WTC11 (cell line): ENCODE data around the gene TTC7B. TPM values are rescaled to one million over a fixed set of nuclear protein-coding genes. Genes with fewer than 3 reads are reported as not detected.

Experiments
- ATAC-seq: fragments of 200-7000 bp; cut with Tn5 transposase; 2 replicates; pipeline ENCODE4 v1.10.0; 2021; ENCODE audit warnings: mild to moderate bottlenecking, moderate library complexity
- CTCF ChIA-PET: fragments of 300-600 bp; sonication (Branson Sonifier 250); formaldehyde crosslinking; loops from one replicate; lab custom pipeline; 2021; ENCODE audit warnings: antibody characterized with exemption; lab: Charles Lee
- POLR2A ChIA-PET: fragments of 350-600 bp; sonication (Branson Sonifier 250); formaldehyde crosslinking; loops from one replicate; lab custom pipeline; 2021; ENCODE audit warnings: antibody characterized with exemption; lab: Charles Lee
- DNase-seq: peaks from one replicate; pipeline ENCODE4 v3.0.0; 2021; ENCODE audit warnings: low spot score
- H3K27ac Mint-ChIP-seq: 2 replicates; pipeline ENCODE4 v1.8.0; 2021; ENCODE audit warnings: mixed read lengths
- H3K27me3 Mint-ChIP-seq: 2 replicates; pipeline ENCODE4 v1.8.0; 2021; ENCODE audit warnings: low read depth, mild to moderate bottlenecking, moderate library complexity, mixed read lengths
- H3K36me3 Mint-ChIP-seq: 2 replicates; pipeline ENCODE4 v1.8.0; 2021; ENCODE audit warnings: mixed read lengths
- H3K4me1 Mint-ChIP-seq: 2 replicates; pipeline ENCODE4 v1.8.0; 2022; ENCODE audit warnings: mixed read lengths
- H3K4me3 Mint-ChIP-seq: 2 replicates; pipeline ENCODE4 v1.8.0; 2021; ENCODE audit warnings: mild to moderate bottlenecking, moderate library complexity, mixed read lengths
- H3K9me3 Mint-ChIP-seq: 2 replicates; pipeline ENCODE4 v1.8.0; 2021; ENCODE audit warnings: mixed read lengths
- ATF1 ChIP-seq: sonication (generic); formaldehyde crosslinking; IDR thresholded peaks from 2 replicates; pipeline ENCODE4 v1.8.1; 2023; ENCODE audit warnings: mild to moderate bottlenecking, moderate library complexity, missing genetic modification reagents
- ATF3 ChIP-seq: sonication (generic); formaldehyde crosslinking; conservative IDR thresholded peaks from 2 replicates; pipeline ENCODE4 v1.8.1; 2022; ENCODE audit warnings: mild to moderate bottlenecking, missing genetic modification reagents
- CBFB ChIP-seq: sonication (generic); formaldehyde crosslinking; IDR thresholded peaks from 2 replicates; pipeline ENCODE4 v1.8.1; 2022; ENCODE audit warnings: mild to moderate bottlenecking, low read depth, missing genetic modification reagents
- EMX1 ChIP-seq: fragments of 250-450 bp; sonication (Bioruptor Pico); IDR thresholded peaks from 2 replicates; pipeline ENCODE4 v1.8.0; 2021; ENCODE audit warnings: mild to moderate bottlenecking
- PRRX2 ChIP-seq: fragments of 250-450 bp; sonication (Bioruptor Pico); IDR thresholded peaks from 2 replicates; pipeline ENCODE4 v1.8.0; 2021; ENCODE audit warnings: mild to moderate bottlenecking
- STAT6 ChIP-seq: sonication (generic); formaldehyde crosslinking; conservative IDR thresholded peaks from 2 replicates; pipeline ENCODE4 v1.8.1; 2023; ENCODE audit warnings: mild to moderate bottlenecking, low read depth, missing genetic modification reagents, moderate library complexity
- TCF7 ChIP-seq: sonication (generic); formaldehyde crosslinking; IDR thresholded peaks from 2 replicates; pipeline ENCODE4 v1.8.0; 2022; ENCODE audit warnings: mild to moderate bottlenecking, low read depth, missing genetic modification reagents, moderate library complexity
- TEAD1 ChIP-seq: sonication (generic); formaldehyde crosslinking; IDR thresholded peaks from 2 replicates; pipeline ENCODE4 v1.8.0; 2022; ENCODE audit warnings: mild to moderate bottlenecking, missing genetic modification reagents
- TP53 ChIP-seq: sonication (generic); formaldehyde crosslinking; IDR thresholded peaks from 2 replicates; pipeline ENCODE4 v1.8.1; 2023; ENCODE audit warnings: mild to moderate bottlenecking, missing genetic modification reagents
- ZNF532 ChIP-seq: fragments of 250-450 bp; sonication (Bioruptor Pico); IDR thresholded peaks from 2 replicates; pipeline ENCODE4 v1.9.0; 2021; ENCODE audit warnings: mild to moderate bottlenecking, borderline replicate concordance
- total RNA-seq: library from RNA; stranded (reverse); gene quantifications from 3 replicates; pipeline ENCODE4 v1.2.3, GENCODE V29; 2021
- TF ChIP-seq, protein P1 (sequence below): sonication (generic); formaldehyde crosslinking; IDR thresholded peaks from 2 replicates; pipeline ENCODE4 v1.8.1; 2023; ENCODE audit warnings: mild to moderate bottlenecking, missing genetic modification reagents, moderate library complexity
- TF ChIP-seq, protein P2 (sequence below): sonication (generic); formaldehyde crosslinking; IDR thresholded peaks from 2 replicates; pipeline ENCODE4 v1.8.0; 2022; ENCODE audit warnings: mild to moderate bottlenecking, missing genetic modification reagents

Gene TTC7B
- total RNA-seq, 1 experiment from 2014 or later = 27.6 TPM

DNA sequence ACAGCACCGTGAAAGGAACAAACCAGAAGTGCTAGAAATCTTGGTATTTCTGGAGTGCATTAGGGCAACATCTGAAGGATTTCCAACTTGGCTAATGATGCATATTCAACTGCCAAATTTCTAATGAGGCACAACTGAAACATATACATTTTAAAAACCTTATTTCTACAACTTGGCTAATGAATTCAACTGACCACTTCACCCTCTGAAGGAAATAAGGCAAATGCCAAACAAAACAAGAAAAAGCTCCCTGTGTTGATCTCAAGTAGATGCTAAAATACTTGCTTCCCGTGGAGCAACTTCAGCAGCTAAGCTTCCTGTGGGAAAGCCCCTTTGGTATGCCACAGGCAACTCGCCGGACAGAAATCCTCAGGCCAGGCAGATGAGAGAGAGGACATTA lies 167.1 kb downstream of the TTC7B start (continued):
- TF ChIP-seq STAT6 (CRISPR knock-in tag) (no peak), ATF3 (no peak)
- TF ChIP-seq, all 79 proteins: peak for 0

GRCh38 chr14:90648421-90648820 lies 167.8 kb downstream of the TTC7B start:
- ATAC-seq = no peak
- H3K4me1 Mint-ChIP-seq = peaks cover 70% of the 10 kb centered on the region
- ChIA-PET CTCF (interaction anchor here (1.7 to 1.8 kb wide), 2 partner anchors 110 to 249 kb away, joined by 4 to 6 read pairs; no protein-coding TSS in a partner anchor), POLR2A (no interaction called here)
- H3K27ac Mint-ChIP-seq = no peak overlapping the region
- DNase-seq = no peak
- no peaks in the 10 kb centered on the region for H3K9me3 Mint-ChIP-seq
- no peak overlapping the region for H3K4me3 Mint-ChIP-seq
- no peaks in the 10 kb centered on the region; the same call in 1 of the 2 replicates for H3K36me3 Mint-ChIP-seq
- TF ChIP-seq, protein P1, sequence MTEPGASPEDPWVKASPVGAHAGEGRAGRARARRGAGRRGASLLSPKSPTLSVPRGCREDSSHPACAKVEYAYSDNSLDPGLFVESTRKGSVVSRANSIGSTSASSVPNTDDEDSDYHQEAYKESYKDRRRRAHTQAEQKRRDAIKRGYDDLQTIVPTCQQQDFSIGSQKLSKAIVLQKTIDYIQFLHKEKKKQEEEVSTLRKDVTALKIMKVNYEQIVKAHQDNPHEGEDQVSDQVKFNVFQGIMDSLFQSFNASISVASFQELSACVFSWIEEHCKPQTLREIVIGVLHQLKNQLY (CRISPR knock-in tag) = no peak
- TF ChIP-seq CBFB (CRISPR knock-in tag) (no peak), TCF7 (no peak), TP53 (no peak)
- no peaks in the 10 kb centered on the region for H3K27me3 Mint-ChIP-seq

DNA sequence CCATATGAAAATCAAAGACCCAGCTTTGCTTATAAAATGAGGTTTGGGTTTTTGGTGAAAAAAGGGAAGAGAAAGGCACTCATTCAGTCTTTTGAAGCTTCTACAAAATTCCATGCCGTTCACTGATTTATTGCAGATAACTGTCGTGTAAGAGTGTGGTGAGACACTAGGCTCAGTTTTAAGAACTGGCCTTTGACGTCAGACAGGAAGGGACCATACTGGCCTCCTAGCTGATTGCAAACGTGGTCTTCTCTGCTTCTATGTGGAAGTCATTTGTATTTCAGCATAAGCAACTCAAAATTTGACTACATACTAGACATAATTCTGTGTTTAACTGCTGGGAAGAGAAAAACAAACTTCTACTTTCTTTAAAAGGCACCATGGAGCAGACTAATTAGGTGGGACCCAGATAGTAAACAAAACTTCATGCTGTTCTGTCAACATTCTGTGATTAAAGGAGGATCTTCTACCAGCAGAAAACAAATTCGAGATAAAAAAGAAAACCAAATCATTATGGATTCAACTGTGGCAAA lies 168.7 kb downstream of the TTC7B start:
- Mint-ChIP-seq H3K4me1 (peaks cover 71% of the 10 kb centered on the region), H3K27ac (no peak overlapping the region), H3K9me3 (no peaks in the 10 kb centered on the region), H3K27me3 (no peaks in the 10 kb centered on the region), H3K4me3 (no peak overlapping the region), H3K36me3 (no peaks in the 10 kb centered on the region)
- ChIA-PET POLR2A (interaction anchor here (1.6 kb wide), 1 partner anchor 9 kb away, joined by 4 read pairs; no protein-coding TSS in a partner anchor), CTCF (interaction anchor here (1.7 to 1.8 kb wide), 2 partner anchors 111 to 248 kb away, joined by 4 to 6 read pairs; no protein-coding TSS in a partner anchor)
- DNase-seq (no peak), ATAC-seq (no peak)
- no peak for TF ChIP-seq EMX1
- TF ChIP-seq, protein P2, sequence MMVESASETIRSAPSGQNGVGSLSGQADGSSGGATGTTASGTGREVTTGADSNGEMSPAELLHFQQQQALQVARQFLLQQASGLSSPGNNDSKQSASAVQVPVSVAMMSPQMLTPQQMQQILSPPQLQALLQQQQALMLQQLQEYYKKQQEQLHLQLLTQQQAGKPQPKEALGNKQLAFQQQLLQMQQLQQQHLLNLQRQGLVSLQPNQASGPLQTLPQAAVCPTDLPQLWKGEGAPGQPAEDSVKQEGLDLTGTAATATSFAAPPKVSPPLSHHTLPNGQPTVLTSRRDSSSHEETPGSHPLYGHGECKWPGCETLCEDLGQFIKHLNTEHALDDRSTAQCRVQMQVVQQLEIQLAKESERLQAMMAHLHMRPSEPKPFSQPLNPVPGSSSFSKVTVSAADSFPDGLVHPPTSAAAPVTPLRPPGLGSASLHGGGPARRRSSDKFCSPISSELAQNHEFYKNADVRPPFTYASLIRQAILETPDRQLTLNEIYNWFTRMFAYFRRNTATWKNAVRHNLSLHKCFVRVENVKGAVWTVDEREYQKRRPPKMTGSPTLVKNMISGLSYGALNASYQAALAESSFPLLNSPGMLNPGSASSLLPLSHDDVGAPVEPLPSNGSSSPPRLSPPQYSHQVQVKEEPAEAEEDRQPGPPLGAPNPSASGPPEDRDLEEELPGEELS (CRISPR knock-in tag) = no peak
- TF ChIP-seq, all 79 proteins: peak for 0

DNA sequence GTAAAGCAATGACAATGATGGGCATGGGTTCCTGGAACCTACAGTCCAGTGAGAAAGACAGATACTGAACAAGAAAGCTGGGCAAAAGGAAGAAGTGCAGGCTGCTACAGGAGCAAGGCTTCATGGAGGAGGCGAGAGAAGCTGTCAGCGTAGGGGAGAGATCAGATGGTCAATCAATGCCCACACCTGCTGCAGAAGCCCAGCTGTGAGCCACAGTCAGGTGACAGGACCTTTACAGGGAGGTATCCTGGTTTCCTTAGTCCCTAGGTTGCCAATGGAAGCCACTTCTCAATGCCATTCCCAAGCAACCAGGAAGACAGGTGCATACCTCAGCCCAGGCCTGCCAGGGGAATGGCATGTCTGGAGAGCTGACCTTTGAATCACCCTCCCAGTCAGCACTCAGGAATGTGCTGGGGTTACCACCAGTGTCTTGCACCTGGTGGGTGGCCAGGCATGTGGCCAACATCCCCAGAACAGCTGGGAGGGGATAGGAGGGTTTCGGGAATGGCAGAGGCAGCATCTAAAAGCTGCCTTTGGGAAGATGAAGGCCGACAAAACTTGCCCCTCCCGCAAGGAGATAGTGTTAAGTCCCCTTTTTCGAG lies 170.3 kb downstream of the TTC7B start:
- TF ChIP-seq ZNF532 (CRISPR knock-in tag) = no peak
- TF ChIP-seq TEAD1 (CRISPR knock-in tag) = peak; percentile 38; the same call in 1 of the 2 replicates
- TF ChIP-seq PRRX2 (CRISPR knock-in tag) = no peak
- no peak for TF ChIP-seq ATF1
- Mint-ChIP-seq H3K9me3 (no peaks in the 10 kb centered on the region), H3K27ac (peak overlapping the region; percentile 73; the same call in 1 of the 2 replicates), H3K4me1 (peaks cover 73% of the 10 kb centered on the region), H3K4me3 (no peak overlapping the region), H3K36me3 (no peaks in the 10 kb centered on the region), H3K27me3 (no peaks in the 10 kb centered on the region)
- ChIA-PET POLR2A (interaction anchor here (0.6 to 1.6 kb wide), 3 partner anchors 11 to 567 kb away, joined by 3 to 4 read pairs (median 3); no protein-coding TSS in a partner anchor), CTCF (interaction anchor here (0.6 to 1.2 kb wide), 7 partner anchors 51 to 230 kb away, joined by 3 to 4 read pairs (median 3); no protein-coding TSS in a partner anchor)
- peak; percentile 63 for DNase-seq
- peak; percentile 70 for ATAC-seq
